ENCODE results near the gene GLG1.

The GLG1 gene

DNA sequence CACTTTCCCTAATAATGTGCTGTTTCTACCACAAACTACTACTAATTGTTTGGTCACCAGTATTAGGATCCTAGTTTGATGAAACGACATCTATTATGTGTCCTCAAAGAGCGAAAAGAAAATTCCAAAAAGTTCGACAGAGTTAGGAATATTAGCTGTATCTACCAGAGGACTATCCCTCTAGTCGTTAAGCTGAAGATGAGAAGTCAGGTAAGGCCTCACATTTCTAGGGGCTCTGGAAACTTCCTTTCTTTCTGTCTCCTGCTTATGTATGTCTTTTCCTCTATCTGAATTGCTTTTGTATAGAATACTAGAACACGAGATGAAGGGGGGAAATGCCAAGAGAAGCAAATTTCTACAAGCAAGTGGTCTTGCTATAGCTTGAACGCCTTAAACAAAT, 1.6 kb downstream of the GLG1 start:
- TF ChIP-seq, protein P1, sequence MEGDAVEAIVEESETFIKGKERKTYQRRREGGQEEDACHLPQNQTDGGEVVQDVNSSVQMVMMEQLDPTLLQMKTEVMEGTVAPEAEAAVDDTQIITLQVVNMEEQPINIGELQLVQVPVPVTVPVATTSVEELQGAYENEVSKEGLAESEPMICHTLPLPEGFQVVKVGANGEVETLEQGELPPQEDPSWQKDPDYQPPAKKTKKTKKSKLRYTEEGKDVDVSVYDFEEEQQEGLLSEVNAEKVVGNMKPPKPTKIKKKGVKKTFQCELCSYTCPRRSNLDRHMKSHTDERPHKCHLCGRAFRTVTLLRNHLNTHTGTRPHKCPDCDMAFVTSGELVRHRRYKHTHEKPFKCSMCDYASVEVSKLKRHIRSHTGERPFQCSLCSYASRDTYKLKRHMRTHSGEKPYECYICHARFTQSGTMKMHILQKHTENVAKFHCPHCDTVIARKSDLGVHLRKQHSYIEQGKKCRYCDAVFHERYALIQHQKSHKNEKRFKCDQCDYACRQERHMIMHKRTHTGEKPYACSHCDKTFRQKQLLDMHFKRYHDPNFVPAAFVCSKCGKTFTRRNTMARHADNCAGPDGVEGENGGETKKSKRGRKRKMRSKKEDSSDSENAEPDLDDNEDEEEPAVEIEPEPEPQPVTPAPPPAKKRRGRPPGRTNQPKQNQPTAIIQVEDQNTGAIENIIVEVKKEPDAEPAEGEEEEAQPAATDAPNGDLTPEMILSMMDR (IDR thresholded peaks at IDR 0.05; ENCODE audit: low read depth, low read length), result no peak

GRCh38 chr16:74603848-74604247, 3.1 kb downstream of the GLG1 start:
- TF ChIP-seq, protein P1 (IDR thresholded peaks at IDR 0.05; ENCODE audit: low read depth, low read length), result no peak
- no peak overlapping the region for H3K4me3 ChIP-seq (ENCODE audit: low read depth, low read length)
- in situ Hi-C loops (cut with HindIII; ENCODE audit: low sequenced_read_pairs), result no loop called here
- peak; percentile 34 for DNase-seq (ENCODE audit: low read depth, low spot score)

More for the DNA sequence above, 1.6 kb downstream of the GLG1 start:
- DNase-seq (ENCODE audit: low read depth, low spot score), result no peak
- H3K4me3 ChIP-seq (ENCODE audit: low read depth, low read length), result peak overlapping the region; percentile 93
- in situ Hi-C loops (cut with HindIII; ENCODE audit: low sequenced_read_pairs), result no loop called here

DNA sequence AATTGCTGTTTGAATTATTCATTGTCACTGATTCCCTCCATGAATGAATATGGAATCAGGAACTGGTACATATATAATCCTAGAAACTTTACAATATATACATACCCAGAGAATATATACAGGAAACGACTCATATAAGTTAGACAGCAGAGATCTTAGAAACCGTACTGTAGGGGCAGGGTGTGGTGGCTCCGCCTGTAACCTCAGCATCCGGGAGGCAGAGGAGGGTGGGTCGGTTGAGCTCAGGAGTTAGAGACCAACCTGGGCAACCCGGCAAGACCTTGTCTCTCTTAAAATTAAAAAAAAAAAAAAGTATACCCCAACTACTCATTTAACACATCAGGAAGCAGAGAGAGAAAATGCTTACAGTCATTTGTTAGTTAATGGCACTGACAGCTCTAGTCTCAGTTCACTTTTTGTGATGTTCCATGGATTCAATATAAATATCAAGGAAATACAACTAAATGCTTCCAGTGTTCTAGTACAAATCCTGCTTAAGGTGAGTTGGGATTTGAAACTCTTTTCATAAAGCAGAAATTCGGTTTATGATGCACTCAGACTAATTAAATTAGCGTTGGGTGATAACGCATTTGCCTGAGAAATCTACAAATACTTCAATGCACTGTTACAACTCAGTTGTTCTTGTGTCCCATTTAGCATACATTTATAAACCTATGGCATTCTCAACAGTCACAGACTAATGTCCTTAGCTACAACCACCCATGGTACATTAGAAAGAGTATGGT, 5.6 kb downstream of the GLG1 start:
- no peak overlapping the region for H3K4me3 ChIP-seq (ENCODE audit: low read depth, low read length)
- in situ Hi-C loops (cut with HindIII; ENCODE audit: low sequenced_read_pairs), result no loop called here
- DNase-seq (ENCODE audit: low read depth, low spot score), result no peak
- TF ChIP-seq, protein P1 (IDR thresholded peaks at IDR 0.05; ENCODE audit: low read depth, low read length), result no peak

- in situ Hi-C loops (cut with HindIII; ENCODE audit: low sequenced_read_pairs), result no loop called here
- peak; percentile 22 for DNase-seq (ENCODE audit: low read depth, low spot score)
- H3K4me3 ChIP-seq (ENCODE audit: low read depth, low read length), result no peak overlapping the region
- TF ChIP-seq, protein P1 (IDR thresholded peaks at IDR 0.05; ENCODE audit: low read depth, low read length), result no peak
Observed at GRCh38 chr16:74596586-74596985, 10.3 kb downstream of the GLG1 start.

DNA sequence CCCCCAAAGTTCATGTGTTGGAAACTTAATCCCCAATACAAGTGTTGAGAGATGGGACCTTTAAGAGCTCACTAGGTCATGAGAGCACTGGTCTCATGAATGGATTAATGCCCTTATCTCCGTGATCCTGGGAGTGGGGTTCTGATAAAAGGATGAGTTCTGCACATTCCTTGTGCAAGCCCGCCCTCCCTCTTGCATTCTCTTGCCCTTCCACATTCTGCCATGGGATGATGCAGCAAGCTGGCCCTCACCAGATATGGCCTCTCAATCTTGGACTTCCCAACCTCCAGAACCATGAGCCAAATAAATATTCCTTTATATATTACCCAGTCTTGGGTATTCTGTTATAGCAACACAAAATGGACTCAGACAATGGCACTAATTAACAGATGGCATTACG, 14.1 kb downstream of the GLG1 start:
- in situ Hi-C loops (cut with HindIII; ENCODE audit: low sequenced_read_pairs), result no loop called here
- DNase-seq (ENCODE audit: low read depth, low spot score), result no peak
- H3K4me3 ChIP-seq (ENCODE audit: low read depth, low read length), result no peak overlapping the region
- TF ChIP-seq, protein P1 (IDR thresholded peaks at IDR 0.05; ENCODE audit: low read depth, low read length), result no peak

GRCh38 chr16:74591876-74592650, 14.9 kb downstream of the GLG1 start:
- H3K4me3 ChIP-seq (ENCODE audit: low read depth, low read length), result no peak overlapping the region
- in situ Hi-C loops (cut with HindIII; ENCODE audit: low sequenced_read_pairs), result no loop called here
- TF ChIP-seq, protein P1 (IDR thresholded peaks at IDR 0.05; ENCODE audit: low read depth, low read length), result no peak
- no peak for DNase-seq (ENCODE audit: low read depth, low spot score)

Data from astrocyte of the spinal cord (primary cell).